Measurements from ENCODE around the gene RHOA. TPM values are rescaled to one million over a fixed set of nuclear protein-coding genes. Genes with fewer than 3 reads are reported as not detected.
A peak's percentile ranks its signal among the peaks of the same experiment; 100 is the strongest.

The RHOA gene
- total RNA-seq, 1 experiment from 2014 or later, result 348 TPM

GRCh38 chr3:49424816-49425215 is 13.0 kb upstream of the RHOA start:
- Histone ChIP-seq H3K36me3 (ENCODE audit: control insufficient read depth, insufficient read depth, low read length) (no peaks in the 10 kb centered on the region; the same call in 1 of the 2 replicates), H3K9me3 (no peaks in the 10 kb centered on the region), H3K27me3 (replicated peaks; ENCODE audit: control insufficient read depth, insufficient read depth, low read length) (no peaks in the 10 kb centered on the region), H3K4me1 (peaks cover 14% of the 10 kb centered on the region), H3K4me3 (ENCODE audit: low read depth, low read length) (no peak overlapping the region)
- Mint-ChIP-seq H3K27ac (ENCODE audit: unreplicated experiment) (no peak overlapping the region), H3K9me3 (ENCODE audit: unreplicated experiment) (no peaks in the 10 kb centered on the region), H3K4me1 (ENCODE audit: low read depth, unreplicated experiment) (peaks cover 6% of the 10 kb centered on the region), H3K36me3 (ENCODE audit: insufficient read depth, unreplicated experiment) (peaks cover 10% of the 10 kb centered on the region), H3K27me3 (ENCODE audit: insufficient read depth, unreplicated experiment) (no peaks in the 10 kb centered on the region), H3K4me3 (ENCODE audit: unreplicated experiment) (no peak overlapping the region)
- POLR2A ChIA-PET, result interaction anchor here (2.3 kb wide), 1 partner anchor 13 kb away, joined by 8 read pairs; the partner anchor contains the start of genes RHOA and TCTA
- intact Hi-C loops (cut with micrococcal nuclease; ENCODE audit: unreplicated experiment), result no loop called here
- CTCF ChIA-PET, result interaction anchor here (0.7 kb wide), 1 partner anchor 84 kb away, joined by 3 read pairs; no protein-coding TSS in a partner anchor
- no peak for TF ChIP-seq CTCF (IDR thresholded peaks at IDR 0.05; ENCODE audit: insufficient read depth in 1 of 2, low read depth in 1 of 2, low read length in 1 of 2, severe bottlenecking in 1 of 2, unreplicated experiment in 1 of 2)
- BruUV-seq (replicated peaks), result no TSS peak
- no peak for DNase-seq

DNA sequence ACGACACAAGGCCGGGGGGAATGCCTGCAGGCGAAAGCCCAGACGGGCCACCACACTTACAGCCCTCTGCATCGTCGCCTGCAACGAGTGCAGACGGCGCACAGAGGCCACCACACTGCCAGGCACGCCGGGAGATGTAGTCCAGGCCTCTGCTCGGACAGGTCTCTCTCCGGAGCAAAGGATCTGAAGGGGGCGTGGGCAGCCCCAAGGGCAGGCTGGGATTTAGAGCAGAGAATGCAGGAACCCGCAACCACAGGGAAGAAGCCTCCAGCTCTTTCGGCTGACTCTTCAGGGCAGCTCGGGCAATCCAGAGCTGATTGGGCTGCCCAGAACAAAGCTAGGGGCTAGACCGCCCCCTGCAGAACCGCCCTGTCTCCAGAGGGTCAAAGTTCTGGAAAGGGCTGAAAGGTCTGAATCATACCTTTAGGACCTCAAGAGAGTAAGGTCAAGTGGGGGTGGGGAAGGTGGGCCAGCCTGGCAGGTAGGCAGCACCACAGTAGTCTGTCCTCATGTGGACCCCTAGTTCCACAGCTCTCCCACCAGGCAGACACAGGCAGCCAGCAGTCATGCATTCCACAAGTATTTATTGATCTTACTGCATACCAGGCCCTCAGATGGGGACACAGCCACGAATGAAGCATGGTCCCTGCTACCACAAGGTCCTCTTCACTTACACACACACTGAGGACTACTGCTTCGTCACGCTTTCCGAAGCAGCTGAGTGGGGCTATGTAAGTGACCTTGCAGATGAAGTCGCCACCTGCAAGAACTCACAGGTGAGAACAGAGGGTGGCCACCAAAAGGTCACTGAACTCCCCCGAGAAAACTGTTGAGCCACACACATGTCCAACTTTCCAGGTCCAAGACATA is 10.8 kb upstream of the RHOA start, which contains the start of gene AMT:
Gene AMT (minus strand): TSS at position 95 of the 870 bp plus-strand sequence. CDS start 23 bp downstream, at position 72.
- H3K4me3 ChIP-seq (ENCODE audit: low read depth, low read length), result no peak within 1 kb of the TSS
- peaks cover 11% of the 10 kb centered on the region for H3K36me3 Mint-ChIP-seq (ENCODE audit: insufficient read depth, unreplicated experiment)
- H3K4me1 ChIP-seq, result peaks cover 25% of the 10 kb centered on the region
- no TSS peak for BruUV-seq (replicated peaks)
- H3K4me3 Mint-ChIP-seq (ENCODE audit: unreplicated experiment), result peak within 1 kb of the TSS; percentile 59
- H3K36me3 ChIP-seq (ENCODE audit: control insufficient read depth, insufficient read depth, low read length), result no peaks in the 10 kb centered on the region; the same call in 1 of the 2 replicates
- CTCF ChIA-PET, result interaction anchor here (0.6 to 1.0 kb wide), 4 partner anchors 27 to 82 kb away, joined by 3 to 6 read pairs (median 4); partner anchors contain the start of gene USP4
- H3K27me3 Mint-ChIP-seq (ENCODE audit: insufficient read depth, unreplicated experiment), result no peaks in the 10 kb centered on the region
- H3K9me3 ChIP-seq, result no peaks in the 10 kb centered on the region
- H3K27ac Mint-ChIP-seq (ENCODE audit: unreplicated experiment), result peak within 1 kb of the TSS; percentile 53
- no peak for TF ChIP-seq CTCF (IDR thresholded peaks at IDR 0.05; ENCODE audit: insufficient read depth in 1 of 2, low read depth in 1 of 2, low read length in 1 of 2, severe bottlenecking in 1 of 2, unreplicated experiment in 1 of 2)
- H3K4me1 Mint-ChIP-seq (ENCODE audit: low read depth, unreplicated experiment), result peaks cover 10% of the 10 kb centered on the region
- intact Hi-C loops (cut with micrococcal nuclease; ENCODE audit: unreplicated experiment), result no loop called here
- no peaks in the 10 kb centered on the region for H3K9me3 Mint-ChIP-seq (ENCODE audit: unreplicated experiment)
- peak; percentile 41 to 44 for DNase-seq
- POLR2A ChIA-PET, result interaction anchor here (0.8 kb wide), 1 partner anchor 11 kb away, joined by 4 read pairs; the partner anchor contains the start of gene RHOA
- no peaks in the 10 kb centered on the region for H3K27me3 ChIP-seq (replicated peaks; ENCODE audit: control insufficient read depth, insufficient read depth, low read length)

DNA sequence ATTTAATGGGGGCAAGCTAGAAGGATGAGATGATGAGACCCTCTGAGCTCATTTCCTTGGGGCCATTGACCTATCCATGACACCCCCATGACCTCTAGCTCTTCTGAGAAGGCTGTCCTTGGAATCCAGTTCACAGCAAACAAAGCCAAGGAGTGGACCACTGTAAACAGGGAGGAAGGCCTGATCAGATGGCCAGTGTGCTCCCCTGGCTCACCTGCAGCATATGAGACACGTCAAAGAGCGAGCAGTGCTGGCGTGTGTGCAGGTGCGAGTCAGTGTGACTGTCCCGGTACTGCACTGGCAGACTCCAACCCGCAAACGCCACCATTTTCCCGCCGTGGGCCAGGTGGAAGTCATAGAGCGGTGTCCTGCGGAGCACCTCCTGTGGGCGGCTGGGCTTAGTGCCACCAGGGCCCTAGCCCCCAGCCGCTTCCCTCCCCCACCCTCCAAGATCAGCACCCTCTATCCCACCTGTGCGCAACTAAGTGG is 10.2 kb upstream of the RHOA start:
- BruUV-seq (replicated peaks), result no TSS peak
- no peaks in the 10 kb centered on the region for H3K27me3 Mint-ChIP-seq (ENCODE audit: insufficient read depth, unreplicated experiment)
- peaks cover 16% of the 10 kb centered on the region for H3K36me3 Mint-ChIP-seq (ENCODE audit: insufficient read depth, unreplicated experiment)
- TF ChIP-seq CTCF (IDR thresholded peaks at IDR 0.05; ENCODE audit: insufficient read depth in 1 of 2, low read depth in 1 of 2, low read length in 1 of 2, severe bottlenecking in 1 of 2, unreplicated experiment in 1 of 2), result no peak
- H3K4me1 Mint-ChIP-seq (ENCODE audit: low read depth, unreplicated experiment), result peaks cover 13% of the 10 kb centered on the region
- CTCF ChIA-PET, result interaction anchor here (0.6 to 1.3 kb wide), 4 partner anchors 27 to 82 kb away, joined by 3 to 6 read pairs (median 4); partner anchors contain the start of gene USP4
- POLR2A ChIA-PET, result interaction anchor here (0.8 kb wide), 1 partner anchor 10 kb away, joined by 4 read pairs; the partner anchor contains the start of gene RHOA
- Histone ChIP-seq H3K27me3 (replicated peaks; ENCODE audit: control insufficient read depth, insufficient read depth, low read length) (no peaks in the 10 kb centered on the region), H3K4me1 (peaks cover 32% of the 10 kb centered on the region), H3K36me3 (ENCODE audit: control insufficient read depth, insufficient read depth, low read length) (no peaks in the 10 kb centered on the region; the same call in 1 of the 2 replicates), H3K4me3 (ENCODE audit: low read depth, low read length) (no peak overlapping the region), H3K9me3 (no peaks in the 10 kb centered on the region)
- intact Hi-C loops (cut with micrococcal nuclease; ENCODE audit: unreplicated experiment), result no loop called here
- no peak for DNase-seq
- H3K27ac Mint-ChIP-seq (ENCODE audit: unreplicated experiment), result peak overlapping the region; percentile 53
- peak overlapping the region; percentile 59 for H3K4me3 Mint-ChIP-seq (ENCODE audit: unreplicated experiment)
- H3K9me3 Mint-ChIP-seq (ENCODE audit: unreplicated experiment), result no peaks in the 10 kb centered on the region
